Endothelial cell of umbilical vein (primary cell): ENCODE data around the gene MT1H.

Experiments used
- CTCF ChIP-seq, 2 donors: IDR thresholded peaks; 1 replicate in 1 of 2; 2 replicates in 1 of 2; pipeline ENCODE4 v1.5.1; 2011; ENCODE audit warnings: low read length in 2 of 2, mild to moderate bottlenecking in 2 of 2, moderate library complexity in 2 of 2, control low read depth in 1 of 2, inconsistent platforms in 1 of 2, low read depth in 1 of 2; ENCODE audit not compliant: insufficient read depth in 1 of 2; ENCODE audit errors: extremely low read depth in 1 of 2
- JUN ChIP-seq: IDR thresholded peaks from 2 replicates; pipeline ENCODE4 v1.6.1; 2011; ENCODE audit warnings: borderline replicate concordance, low read depth; ENCODE audit not compliant: insufficient read length, insufficient read depth

- TF ChIP-seq CTCF (IDR thresholded peaks at IDR 0.05; ENCODE audit: extremely low read depth in 1 of 2, insufficient read depth in 1 of 2, low read depth in 1 of 2, low read length in 2 of 2) (no peak), JUN (no peak)
These were observed 29.5 kb upstream of the MT1H start for GRCh38 chr16:56640076-56640475.
